ENCODE results near the gene GRN. TPM values are rescaled to one million over a fixed set of nuclear protein-coding genes. Genes with fewer than 3 reads are reported as not detected.
A peak's percentile ranks its signal among the peaks of the same experiment; 100 is the strongest.

Gene GRN
- total and polyA plus RNA-seq, 9 of the 15 experiments (the other 6 are each of a cell fraction or from before 2014, with no cell fraction given): 5.4 to 75.3 (median 20.7) TPM

DNA sequence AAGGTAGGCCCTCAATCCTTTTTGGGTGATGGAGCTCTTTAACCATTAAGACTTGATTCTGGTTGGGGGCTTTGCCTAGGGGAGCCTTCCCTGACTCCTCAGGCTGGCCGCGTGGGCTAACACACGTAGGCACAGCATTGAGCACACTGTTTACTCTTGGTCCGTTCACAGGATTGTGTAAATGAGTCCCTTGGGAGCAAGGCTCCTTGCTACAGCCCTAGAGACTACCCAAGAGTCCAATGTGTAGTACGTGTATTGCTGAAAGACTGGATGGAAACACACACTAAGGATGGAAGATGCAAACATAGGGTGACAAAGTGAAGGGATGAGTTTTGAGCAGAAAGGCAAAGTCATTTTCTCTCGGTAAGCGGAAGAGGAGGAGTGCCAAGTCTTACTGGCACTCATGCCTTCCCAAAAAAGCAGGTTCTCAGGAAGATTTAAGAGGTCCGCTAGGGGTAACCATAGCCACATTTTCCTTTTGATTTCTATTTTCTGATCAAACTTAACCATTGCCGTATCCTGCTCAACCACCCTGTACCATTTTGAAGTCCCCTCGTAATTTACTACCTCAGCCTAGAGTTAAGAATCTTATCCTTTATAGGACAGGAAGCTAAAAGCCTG is 45.3 kb downstream of the GRN start:
- peak overlapping the region; percentile 79 for H3K27ac ChIP-seq (ENCODE audit: extremely low read depth, low read depth, low read length)
- TSS peak; percentile 20 for BruUV-seq (replicated peaks)
- intact Hi-C loops (cut with micrococcal nuclease) (no loop called here), in situ Hi-C loops (cut with MboI) (no loop called here)
- DNase-seq (ENCODE audit: extremely low read depth in 1 of 4, low spot score in 3 of 4) (no peak), FAIRE-seq (peak; percentile 65), ATAC-seq (no peak)
- ChIA-PET CTCF (ENCODE audit: low intra/inter-chr PET ratio) (no interaction called here), POLR2A (interaction anchor here (0.6 to 1.4 kb wide), 5 partner anchors 15 to 266 kb away, joined by 3 to 6 read pairs (median 4); no protein-coding TSS in a partner anchor)
- H2AFZ ChIP-seq (ENCODE audit: low read depth, low read length): peak overlapping the region; percentile 89
- H3K9me3 ChIP-seq (replicated peaks; ENCODE audit: control insufficient read depth, insufficient read depth, low read depth, low read length): no peaks in the 10 kb centered on the region
- H3K27me3 ChIP-seq (ENCODE audit: control insufficient read depth in 2 of 2, insufficient read depth in 2 of 2, low read length in 2 of 2): no peaks in the 10 kb centered on the region
- peak overlapping the region in 1 of 2 experiments; percentile 39; a peak in 2 of 4 replicates for H3K9ac ChIP-seq (ENCODE audit: insufficient read depth in 1 of 2, low read depth in 2 of 2, low read length in 2 of 2)
- H3K4me1 ChIP-seq (replicated peaks in 1 of 2; ENCODE audit: control insufficient read depth in 2 of 2, insufficient read depth in 2 of 2, low read length in 2 of 2): peaks cover 33 to 56% of the 10 kb centered on the region in 2 experiments
- H3K4me2 ChIP-seq (ENCODE audit: insufficient read depth, low read length): peak overlapping the region; percentile 63
- H3K36me3 ChIP-seq (ENCODE audit: control insufficient read depth, insufficient read depth, low read length): no peaks in the 10 kb centered on the region
- H4K20me1 ChIP-seq (replicated peaks; ENCODE audit: control insufficient read depth, insufficient read depth, low read length): no peaks in the 10 kb centered on the region
- H3K9me1 ChIP-seq (ENCODE audit: control insufficient read depth, insufficient read depth, low read length): no peaks in the 10 kb centered on the region
- no peak overlapping the region for H3K4me3 ChIP-seq
- 57% methylated on average over 10 of the region's 10 CpGs for whole genome bisulfite sequencing (ENCODE audit: insufficient coverage, low coverage, missing lambda C conversion rate)
- H3K79me2 ChIP-seq (ENCODE audit: control insufficient read depth, insufficient read depth, low read length): peaks cover 7% of the 10 kb centered on the region; the same call in 2 of the 3 replicates
- no peak for TF ChIP-seq HDAC8 (tag; IDR thresholded peaks at IDR 0.05)
- TF ChIP-seq RBFOX2 (IDR thresholded peaks at IDR 0.05; ENCODE audit: low read depth, low read length): 0 out of 2 replicates have a peak, but pooled peaks have one; percentile 22
- no peak for TF ChIP-seq NFIX (CRISPR knock-in tag; IDR thresholded peaks at IDR 0.05; ENCODE audit: low read depth)
- peak; percentile 55; the same call in 1 of the 2 replicates for TF ChIP-seq ZFX (CRISPR knock-in tag; IDR thresholded peaks at IDR 0.05)
- TF ChIP-seq, protein P1, sequence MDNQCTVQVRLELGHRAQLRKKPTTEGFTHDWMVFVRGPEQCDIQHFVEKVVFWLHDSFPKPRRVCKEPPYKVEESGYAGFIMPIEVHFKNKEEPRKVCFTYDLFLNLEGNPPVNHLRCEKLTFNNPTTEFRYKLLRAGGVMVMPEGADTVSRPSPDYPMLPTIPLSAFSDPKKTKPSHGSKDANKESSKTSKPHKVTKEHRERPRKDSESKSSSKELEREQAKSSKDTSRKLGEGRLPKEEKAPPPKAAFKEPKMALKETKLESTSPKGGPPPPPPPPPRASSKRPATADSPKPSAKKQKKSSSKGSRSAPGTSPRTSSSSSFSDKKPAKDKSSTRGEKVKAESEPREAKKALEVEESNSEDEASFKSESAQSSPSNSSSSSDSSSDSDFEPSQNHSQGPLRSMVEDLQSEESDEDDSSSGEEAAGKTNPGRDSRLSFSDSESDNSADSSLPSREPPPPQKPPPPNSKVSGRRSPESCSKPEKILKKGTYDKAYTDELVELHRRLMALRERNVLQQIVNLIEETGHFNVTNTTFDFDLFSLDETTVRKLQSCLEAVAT (IDR thresholded peaks at IDR 0.05): peak in 1 of 2 experiments; percentile 53; a peak in 1 of 4 replicates
- TF ChIP-seq NFRKB (IDR thresholded peaks at IDR 0.05; ENCODE audit: low read depth): 0 out of 2 replicates have a peak, but pooled peaks have one; percentile 33
- no peak for TF ChIP-seq ZNF830 (CRISPR knock-in tag; IDR thresholded peaks at IDR 0.05)
- 0 out of 2 replicates have a peak, but pooled peaks have one; percentile 5 for TF ChIP-seq MEF2D (tag; conservative IDR thresholded peaks at IDR 0.05; ENCODE audit: low read depth)
- TF ChIP-seq, protein P2, sequence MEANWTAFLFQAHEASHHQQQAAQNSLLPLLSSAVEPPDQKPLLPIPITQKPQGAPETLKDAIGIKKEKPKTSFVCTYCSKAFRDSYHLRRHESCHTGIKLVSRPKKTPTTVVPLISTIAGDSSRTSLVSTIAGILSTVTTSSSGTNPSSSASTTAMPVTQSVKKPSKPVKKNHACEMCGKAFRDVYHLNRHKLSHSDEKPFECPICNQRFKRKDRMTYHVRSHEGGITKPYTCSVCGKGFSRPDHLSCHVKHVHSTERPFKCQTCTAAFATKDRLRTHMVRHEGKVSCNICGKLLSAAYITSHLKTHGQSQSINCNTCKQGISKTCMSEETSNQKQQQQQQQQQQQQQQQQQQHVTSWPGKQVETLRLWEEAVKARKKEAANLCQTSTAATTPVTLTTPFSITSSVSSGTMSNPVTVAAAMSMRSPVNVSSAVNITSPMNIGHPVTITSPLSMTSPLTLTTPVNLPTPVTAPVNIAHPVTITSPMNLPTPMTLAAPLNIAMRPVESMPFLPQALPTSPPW (CRISPR knock-in tag; IDR thresholded peaks at IDR 0.05): peak; percentile 17; the same call in 1 of the 2 replicates
- TF ChIP-seq, protein P3, sequence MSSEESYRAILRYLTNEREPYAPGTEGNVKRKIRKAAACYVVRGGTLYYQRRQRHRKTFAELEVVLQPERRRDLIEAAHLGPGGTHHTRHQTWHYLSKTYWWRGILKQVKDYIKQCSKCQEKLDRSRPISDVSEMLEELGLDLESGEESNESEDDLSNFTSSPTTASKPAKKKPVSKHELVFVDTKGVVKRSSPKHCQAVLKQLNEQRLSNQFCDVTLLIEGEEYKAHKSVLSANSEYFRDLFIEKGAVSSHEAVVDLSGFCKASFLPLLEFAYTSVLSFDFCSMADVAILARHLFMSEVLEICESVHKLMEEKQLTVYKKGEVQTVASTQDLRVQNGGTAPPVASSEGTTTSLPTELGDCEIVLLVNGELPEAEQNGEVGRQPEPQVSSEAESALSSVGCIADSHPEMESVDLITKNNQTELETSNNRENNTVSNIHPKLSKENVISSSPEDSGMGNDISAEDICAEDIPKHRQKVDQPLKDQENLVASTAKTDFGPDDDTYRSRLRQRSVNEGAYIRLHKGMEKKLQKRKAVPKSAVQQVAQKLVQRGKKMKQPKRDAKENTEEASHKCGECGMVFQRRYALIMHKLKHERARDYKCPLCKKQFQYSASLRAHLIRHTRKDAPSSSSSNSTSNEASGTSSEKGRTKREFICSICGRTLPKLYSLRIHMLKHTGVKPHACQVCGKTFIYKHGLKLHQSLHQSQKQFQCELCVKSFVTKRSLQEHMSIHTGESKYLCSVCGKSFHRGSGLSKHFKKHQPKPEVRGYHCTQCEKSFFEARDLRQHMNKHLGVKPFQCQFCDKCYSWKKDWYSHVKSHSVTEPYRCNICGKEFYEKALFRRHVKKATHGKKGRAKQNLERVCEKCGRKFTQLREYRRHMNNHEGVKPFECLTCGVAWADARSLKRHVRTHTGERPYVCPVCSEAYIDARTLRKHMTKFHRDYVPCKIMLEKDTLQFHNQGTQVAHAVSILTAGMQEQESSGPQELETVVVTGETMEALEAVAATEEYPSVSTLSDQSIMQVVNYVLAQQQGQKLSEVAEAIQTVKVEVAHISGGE (CRISPR knock-in tag; IDR thresholded peaks at IDR 0.05): peak in 1 of 3 experiments; percentile 12; a peak in 2 of 6 replicates
- TF ChIP-seq, protein P4, sequence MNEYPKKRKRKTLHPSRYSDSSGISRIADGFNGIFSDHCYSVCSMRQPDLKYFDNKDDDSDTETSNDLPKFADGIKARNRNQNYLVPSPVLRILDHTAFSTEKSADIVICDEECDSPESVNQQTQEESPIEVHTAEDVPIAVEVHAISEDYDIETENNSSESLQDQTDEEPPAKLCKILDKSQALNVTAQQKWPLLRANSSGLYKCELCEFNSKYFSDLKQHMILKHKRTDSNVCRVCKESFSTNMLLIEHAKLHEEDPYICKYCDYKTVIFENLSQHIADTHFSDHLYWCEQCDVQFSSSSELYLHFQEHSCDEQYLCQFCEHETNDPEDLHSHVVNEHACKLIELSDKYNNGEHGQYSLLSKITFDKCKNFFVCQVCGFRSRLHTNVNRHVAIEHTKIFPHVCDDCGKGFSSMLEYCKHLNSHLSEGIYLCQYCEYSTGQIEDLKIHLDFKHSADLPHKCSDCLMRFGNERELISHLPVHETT (CRISPR knock-in tag; conservative IDR thresholded peaks at IDR 0.05 in 1 of 2, IDR thresholded peaks at IDR 0.05 in 1 of 2): peak in 1 of 2 experiments; percentile 9; a peak in 1 of 4 replicates
- TF ChIP-seq CBFA2T3 (IDR thresholded peaks at IDR 0.05): 0 out of 2 replicates have a peak, but pooled peaks have one; percentile 9

All from K562 (cell line).